Suppressor macrophage treated with lipopolysaccharide for 4 hours (primary cell): ENCODE data around the gene RBPJL.
"Not testable (repeated sequence)": the region's sequence is repeated elsewhere in the genome, so short reads cannot be mapped to it uniquely, and the experiment has no call there.

Experiments
- DNase-seq: peaks from one replicate; pipeline ENCODE4 v3.0.0-alpha.2; 2020

RBPJL gene

DNA sequence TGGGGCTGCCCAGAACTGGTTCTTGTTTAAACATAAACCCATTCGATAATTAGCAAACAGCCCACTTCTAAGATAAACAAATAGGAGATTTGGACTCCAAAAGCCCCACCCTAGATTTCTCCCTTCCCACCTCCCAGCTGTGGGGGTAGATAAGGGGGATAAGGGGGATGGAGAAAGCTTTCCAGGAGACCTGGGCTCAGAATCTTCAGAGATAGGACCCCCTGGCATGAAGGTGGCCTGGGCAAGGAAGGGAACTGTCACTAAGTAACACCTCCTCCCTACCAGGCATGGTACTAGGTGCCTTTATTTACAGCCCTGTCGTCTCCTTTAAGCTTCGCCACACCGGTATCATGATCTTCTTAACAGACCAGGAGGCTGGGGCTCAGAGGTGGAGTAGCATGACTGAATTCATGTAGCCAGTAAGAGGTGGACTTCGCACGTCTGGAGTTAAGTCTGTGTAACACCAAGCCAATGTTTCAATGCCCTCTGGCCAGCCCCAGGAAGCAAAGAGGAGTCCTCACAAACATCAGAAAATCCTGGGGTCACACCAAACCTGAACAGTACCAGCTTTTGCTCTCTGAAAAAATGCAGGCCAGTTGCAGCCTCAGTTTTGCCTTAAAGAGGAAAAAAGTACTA is 37.0 kb downstream of the RBPJL start:
- DNase-seq = no peak

DNA sequence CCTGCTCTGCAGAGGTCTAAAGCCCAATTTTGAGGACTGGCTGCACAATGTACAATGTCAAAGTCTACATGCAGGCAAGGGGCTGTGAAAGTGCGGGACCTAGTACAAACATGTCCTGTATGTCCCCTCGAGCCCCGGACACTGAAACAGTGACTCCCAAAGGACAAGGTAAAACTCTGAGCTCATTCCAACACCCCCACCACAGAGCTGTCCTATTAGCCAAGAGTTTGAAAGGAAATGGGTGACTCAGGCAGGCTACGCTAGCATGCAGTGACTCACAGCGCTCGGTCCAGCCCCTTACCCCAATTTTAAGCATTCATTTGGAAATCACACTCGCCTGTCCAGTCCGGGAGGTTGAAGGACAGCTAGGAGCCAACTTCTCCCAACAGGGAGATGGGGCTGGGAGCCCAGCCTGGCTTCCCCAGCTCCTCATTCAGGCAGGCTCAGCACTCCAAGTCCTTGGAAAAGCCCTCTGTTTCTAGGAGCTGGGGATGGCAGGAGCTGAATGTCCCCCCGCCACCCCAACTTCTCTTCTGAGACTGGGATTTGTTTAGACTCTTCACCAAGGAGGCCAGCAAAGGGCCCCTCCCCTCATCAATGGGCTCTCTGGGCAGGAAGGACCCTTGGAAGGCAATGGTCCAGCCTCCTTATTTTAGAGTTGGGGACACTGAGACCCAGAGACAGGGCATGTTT is 37.7 kb downstream of the RBPJL start:
- DNase-seq = peak; percentile 84

DNA sequence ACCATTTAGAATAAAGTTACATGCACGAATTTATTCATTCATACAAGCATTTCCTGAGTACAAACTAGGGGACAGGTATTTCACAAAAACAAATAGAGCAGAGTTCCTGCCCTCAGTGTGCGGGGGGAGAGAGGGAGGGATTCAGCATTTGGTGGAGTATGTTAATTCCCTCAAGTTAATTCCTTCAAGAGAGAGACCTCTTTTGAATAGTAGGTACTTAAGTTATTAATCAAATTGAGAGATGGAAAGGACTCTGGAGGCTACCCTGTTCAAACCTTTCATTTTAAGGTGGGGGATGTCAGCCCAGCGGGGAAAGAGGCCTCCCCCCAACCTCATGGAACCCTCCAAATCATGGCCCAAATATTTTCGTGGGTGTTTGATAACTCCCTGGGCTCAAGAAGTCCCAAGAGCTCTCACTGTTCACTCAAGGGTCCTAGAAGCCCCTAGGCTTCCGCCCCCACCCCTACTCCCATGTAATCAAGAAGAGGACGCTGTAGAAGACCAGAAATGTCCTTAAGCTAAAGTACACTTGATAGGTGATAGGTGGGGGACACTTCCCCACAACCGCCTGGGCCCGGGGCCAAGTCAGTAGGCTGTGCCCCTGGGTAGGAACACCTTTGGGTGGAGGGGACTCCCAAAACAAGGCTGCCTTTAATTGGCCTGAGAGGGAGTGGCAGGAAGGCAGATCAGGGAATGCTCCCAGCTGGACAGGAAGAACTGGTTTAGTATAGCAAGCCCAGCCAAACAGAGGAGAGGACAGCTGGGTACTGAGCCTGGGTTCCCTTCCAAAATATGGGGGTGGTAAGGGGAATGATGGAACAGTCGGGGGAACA is 38.7 kb downstream of the RBPJL start:
- DNase-seq = no peak

DNA sequence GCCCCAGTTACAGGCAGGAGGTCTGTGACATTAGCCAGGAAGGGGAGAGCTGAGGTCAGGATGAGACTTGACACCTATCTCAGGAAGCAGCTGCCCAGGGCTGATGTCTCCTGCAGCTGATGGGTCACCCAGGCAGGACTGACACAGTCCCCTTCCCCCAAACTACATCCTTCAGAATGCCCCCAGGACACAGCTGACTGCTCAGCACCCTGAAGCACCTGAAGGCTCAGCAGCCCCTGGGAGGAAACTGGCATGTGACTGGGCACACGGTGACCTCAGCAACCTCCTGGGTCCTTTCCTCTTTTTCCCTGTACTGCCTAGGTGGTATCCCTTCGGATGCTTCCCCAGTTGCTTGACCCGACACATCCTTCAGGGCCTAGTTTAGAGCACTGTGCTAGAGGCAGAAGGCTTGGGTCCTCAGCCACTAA is 39.7 kb downstream of the RBPJL start:
- DNase-seq = no peak

DNA sequence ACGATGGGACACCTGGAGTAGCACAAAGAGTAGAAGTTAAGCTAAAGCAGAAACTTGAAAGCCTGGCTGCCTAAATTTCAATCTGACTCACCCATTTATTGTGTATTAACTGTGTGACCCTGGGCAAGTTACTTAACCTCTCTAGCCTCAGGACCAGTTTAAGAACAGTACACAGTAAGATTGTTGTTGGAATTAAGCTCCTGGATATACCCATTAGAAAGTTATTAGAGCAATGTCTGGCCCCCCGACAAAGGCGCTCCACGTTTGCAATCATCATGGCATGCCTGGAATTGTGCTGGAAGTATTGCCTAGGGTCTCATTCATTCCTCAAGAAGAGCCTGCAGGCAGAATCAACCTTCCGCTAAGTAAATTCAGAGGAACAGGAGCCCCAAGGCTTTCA is 40.2 kb downstream of the RBPJL start:
- no peak for DNase-seq

DNA sequence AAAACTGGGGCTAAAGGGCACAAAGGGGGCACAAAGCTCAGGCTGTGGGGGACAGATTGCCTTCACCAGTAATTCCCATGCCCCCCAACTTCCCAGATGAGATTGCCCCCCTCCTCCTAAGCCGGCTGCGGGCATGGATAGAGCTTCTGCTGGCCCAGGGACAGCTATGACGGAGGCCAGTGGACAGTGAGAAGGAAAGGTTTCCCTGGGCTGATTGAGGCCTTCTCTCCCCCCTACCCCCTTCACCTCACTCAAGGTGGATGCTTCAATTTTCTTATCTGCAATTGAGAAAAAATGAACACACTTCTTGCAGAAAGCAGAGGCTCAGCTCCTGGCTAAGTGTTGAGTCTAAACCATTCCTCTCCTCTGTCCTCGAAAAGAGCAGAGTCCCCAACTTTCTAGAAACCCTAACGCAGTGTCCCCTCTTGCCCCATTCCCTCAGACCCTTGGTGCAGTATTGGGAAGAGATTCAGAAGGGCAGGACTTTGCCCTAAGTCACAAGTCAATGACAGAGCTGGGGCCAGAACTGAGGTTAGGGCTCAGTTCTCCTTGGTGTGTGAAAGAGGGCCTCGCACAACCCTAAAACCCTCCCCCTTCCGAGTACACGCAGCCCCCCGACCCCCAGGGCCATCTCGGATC is 40.8 kb downstream of the RBPJL start:
- DNase-seq = no peak

DNA sequence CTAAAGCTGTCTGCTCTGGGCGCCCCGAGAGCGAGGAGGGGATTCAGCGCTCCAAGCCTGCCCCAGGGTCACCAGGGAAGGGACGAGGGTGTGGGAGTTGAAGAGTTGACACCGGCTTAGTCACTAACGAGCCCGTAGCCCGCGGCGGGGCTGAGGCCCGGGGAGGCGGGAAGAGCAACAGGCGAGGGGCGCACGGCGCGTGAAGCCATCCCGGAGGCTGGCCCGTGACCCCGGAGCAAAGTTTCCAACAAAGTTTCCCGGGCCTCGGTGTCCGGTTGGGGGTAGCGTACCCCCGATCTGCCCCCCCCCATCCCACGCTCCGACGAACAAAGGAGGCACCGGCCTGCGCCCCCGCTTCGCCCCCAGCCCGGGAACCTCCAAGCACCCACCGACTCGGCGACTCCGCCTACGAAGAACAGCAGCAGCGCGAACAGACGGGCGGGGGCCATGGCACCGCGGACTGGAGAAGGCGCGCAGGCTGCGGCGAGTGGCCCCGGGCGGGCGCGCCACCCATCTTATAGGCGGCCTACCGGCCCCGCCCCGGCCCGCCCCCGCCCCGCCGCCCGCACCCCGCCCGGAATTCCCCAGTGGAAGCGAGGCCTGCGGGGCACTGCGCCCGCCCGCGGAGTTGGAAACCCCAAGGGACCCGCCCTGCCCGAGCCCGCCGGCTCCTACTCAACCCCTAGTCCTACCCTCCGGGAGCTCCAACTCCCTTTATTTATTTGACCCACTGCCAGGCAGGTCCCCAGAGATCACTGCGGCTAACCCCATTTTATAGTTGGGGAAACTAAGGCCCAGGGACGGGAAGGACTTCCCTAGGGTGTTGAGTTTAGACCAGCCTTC is 41.5 kb downstream of the RBPJL start, which contains the start of gene SDC4:
TSS of gene SDC4 (minus strand) at position 489 of the 843 bp plus-strand sequence. CDS start at position 449, 40 bp downstream.
- peak; percentile 89 for DNase-seq

DNA sequence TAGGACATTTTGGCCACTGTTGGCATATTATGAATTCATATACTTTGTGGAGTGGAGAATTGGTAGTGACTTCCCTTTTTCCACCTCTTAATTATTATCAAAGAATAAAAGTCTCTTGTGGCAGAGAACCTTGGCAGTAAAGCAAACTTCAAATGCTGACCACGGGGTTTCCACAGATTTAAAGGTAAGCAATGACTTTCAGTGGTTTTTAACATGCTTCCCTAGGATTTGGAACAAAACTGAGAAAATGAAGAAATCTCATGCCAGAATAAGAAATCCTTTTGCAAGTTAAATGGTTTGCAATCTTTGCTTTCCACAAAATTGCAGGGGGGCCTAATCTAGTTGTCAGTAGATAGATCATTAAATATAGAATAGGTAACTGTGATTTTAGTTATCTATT is 43.6 kb downstream of the RBPJL start:
- DNase-seq = no peak

DNA sequence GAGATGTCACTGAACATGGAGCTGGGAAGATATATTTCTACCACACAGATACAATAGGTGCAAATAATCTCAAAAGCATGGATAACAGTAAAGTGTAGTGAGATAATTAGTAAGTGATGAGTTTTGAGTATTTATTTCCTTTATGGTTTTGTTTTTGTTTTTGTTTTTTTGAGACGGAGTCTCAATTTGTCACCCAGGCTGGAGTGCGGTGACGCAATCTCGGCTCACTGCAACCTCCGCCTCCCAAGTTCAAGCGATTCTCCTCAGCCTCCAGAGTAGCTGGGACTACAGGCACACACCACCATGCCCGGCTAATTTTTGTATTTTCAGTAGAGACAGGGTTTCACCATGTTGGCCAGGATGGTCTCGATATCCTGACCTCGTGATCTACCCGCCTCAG is 44.2 kb downstream of the RBPJL start:
- not testable (repeated sequence) for DNase-seq

DNA sequence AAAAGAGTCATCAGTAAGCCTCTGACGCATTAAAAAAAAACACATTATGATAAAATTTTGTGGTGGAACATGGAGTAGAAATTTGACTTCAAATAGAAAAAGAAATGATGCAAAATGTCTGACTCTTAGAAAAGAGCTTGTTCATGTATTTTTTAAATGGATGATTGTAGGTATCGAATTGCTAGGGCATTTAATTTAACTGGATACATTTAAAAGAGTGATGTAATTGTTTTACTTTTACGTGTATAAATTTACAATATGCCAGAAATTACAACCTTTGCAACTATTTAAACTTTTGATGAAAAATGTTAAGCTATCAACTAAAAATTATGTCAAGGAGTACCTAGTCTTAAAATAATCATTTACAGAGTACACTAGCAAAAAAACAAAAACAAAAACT is 46.1 kb downstream of the RBPJL start:
- no peak for DNase-seq

DNA sequence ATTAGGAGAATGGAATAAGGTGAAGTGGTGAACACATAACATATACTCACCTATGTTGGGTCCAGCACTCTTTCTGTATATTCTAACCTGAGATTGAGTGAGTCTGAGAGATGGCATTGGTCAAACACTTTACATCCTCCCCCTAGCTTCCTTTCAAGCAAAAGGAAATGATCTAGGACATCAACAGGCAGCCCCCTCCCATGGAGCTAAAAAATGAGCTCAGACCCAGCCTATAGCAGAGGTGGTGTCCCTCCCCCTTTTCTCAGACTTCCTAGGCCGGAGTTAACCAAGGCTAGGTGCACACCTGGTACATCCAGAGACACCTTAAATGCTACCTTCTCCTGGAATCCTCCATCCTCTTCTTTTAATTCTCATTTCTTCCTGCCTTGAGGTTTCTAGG is 47.1 kb downstream of the RBPJL start:
- DNase-seq = no peak

DNA sequence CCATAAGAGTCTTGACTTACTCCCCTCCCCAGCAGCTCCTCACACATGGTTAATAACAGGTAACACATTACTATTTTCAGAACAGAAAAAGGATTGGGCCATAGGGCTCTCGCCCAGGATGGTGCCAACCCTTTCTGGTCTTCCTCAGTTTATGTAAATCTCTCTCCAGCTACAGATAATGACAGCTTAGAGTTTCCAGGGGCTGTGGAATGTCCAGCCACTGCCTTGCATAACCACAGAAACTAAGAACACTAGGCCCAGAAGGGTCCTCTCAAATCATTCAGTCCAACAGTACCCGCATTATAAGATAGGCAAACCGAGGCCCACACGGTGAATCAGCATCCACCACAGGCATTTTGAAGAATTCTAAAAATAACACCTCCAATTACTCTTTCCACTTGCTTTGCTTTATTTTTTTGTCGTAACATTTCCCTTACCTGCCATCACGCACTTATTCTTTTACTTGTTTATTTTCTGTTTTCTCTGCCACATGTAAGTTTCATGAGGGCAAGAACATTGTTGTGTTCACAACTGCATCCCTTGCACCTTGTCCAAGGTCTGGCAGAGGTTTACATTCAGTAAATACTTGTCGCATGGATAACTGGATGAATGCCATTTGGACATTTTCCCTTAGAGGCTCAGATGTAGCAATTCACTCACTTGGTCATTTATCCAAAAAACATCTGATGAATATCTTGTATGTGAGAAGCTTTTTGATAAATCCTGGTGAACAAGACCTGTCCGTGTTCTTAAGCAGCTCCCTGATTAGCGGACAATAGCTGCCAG is 48.0 kb downstream of the RBPJL start:
- no peak for DNase-seq

DNA sequence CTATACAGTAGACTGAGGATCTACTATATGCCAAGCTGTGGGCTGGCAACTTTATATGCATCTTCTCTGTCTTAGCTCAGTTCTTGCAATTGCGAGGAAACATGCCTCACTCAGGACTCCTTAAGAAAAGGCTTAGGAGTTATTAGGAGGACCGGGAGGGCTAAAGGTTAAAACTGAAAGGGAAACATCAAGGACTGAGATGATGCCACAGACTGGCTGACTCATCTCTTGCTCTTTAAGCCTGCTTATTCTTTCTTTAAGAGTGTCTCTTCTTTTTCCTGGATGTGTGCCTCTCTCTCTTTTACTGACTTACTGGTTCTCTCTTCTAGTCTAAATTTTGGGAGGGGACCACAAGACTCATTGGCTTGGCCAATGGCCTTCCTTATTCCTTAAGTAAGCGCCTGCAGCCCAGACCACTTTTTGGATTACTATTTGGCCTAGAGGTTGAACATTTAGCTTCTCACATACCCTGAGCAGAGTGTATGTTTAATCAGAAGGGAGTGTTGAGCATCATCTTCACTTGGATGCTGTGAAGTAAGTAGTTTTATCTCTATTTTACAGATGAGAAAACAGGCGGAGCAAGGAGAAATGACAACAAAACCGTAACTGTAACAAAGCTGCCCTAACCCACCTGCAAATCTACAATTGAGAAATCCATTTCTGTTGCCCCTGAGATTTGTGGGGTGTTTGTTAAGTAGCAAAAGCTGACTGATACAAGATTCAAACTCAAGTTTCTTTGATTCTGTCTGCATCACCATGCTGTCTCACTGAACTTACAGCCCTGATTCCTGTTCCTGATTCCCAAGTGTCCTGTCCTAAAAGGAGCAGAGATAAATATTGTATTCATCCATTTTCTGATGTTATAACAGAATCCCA is 48.8 kb downstream of the RBPJL start:
- DNase-seq = peak; percentile 82

DNA sequence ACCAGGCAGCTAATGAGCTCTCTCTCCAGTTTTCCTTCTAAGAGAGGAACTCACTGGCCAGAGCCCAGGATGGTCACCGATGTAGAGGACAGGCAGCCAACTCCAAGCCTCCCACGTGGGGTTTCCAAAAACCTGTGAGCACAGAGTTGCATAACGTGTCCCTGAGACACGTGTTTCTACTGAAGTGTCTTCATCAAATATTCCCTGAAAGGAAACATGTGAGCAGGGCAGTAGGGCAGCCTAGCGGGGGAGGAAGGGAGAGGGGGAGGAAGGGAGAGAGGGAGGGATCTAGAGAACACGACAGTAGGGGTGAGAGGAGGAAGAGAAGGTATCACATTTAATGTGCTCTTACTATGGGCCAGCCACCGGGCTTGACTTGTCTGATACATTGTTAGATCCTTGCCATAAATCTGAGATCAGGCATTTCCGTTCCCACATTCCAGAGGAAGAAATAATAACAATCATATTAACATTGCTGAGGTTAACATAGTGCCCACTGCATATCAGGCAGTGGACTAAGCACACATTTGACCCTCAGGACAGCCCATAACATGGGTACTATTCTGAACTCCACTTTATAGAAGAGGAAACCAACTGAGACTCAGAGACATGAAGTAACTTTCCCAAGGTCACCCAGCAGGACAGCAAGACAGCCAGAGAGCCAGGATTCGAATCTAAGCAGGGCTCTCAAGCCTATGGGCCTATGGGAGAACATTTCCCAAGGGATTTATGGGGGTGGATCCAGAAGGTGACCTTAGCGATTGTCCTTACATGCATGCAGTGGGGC is 51.8 kb downstream of the RBPJL start:
- DNase-seq = peak; percentile 83

DNA sequence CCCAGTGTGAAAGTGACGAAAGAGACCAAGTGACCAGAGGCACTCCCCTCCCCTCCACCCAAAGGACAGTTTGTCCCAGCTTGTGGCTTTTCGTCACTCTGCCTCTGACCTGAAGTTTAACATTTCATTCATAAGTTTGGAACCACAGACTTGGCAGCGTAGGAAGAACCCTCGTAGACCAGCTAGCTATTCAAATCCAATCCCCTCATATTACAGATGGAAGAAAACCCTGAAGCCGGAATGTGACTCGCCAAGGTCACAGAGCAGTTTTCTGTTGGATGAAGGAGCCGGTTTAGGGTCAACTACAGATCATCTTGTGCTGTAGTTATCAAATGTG is 52.4 kb downstream of the RBPJL start:
- no peak for DNase-seq

DNA sequence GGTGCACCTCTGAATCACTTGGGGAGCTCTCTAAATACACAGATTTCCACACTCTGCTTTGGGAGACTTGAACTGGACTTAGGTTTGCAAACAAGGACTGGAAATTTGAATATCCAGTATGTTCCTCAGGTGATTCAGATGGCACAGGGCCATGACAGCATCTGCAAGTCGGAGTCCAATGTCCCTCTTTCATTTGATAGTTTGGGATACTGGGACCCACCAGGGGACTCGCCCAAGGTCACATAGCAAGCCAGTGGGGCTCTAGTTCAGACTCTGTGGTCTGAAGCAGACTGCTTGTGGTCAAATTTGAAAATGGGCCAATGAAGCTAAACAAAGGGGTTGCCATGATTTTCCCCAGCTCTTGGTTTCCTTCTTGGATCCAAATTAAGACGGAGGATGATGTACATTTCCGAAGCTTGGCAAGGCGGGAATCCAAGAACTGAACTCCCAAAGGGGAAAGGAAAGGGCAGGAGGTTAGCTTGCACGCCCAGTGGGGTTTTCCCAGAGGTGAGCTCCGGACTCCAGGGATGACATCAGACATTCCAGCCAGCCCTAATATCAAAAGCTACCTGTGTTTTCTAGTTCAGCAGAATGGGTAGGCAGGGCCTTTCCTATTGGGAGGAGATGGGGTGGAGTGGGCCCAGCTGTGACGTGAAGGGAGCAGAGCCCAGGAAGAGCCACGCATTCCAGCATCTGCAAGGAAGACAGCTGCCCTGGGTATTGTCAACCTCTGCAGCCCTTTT is 52.9 kb downstream of the RBPJL start:
- DNase-seq = no peak

DNA sequence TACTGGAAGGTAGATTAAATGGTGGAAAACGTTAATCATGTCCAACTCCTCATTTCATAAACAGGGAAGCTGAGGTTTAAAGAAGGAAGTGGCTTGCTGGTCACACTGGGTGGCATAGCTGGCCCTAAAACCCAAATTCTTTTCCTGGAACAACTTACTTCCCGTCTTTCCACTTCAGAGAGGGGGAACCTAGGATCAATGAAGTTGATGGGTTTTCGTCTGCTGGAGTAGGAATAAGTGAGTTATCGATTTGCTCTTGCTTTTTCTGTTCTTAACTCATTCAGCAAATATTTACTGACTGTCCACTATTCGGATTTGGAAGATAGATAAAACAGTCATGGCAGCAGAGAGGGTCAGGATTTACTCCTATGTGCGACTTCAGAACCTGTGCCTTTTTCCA is 55.2 kb downstream of the RBPJL start:
- DNase-seq = peak; percentile 67

DNA sequence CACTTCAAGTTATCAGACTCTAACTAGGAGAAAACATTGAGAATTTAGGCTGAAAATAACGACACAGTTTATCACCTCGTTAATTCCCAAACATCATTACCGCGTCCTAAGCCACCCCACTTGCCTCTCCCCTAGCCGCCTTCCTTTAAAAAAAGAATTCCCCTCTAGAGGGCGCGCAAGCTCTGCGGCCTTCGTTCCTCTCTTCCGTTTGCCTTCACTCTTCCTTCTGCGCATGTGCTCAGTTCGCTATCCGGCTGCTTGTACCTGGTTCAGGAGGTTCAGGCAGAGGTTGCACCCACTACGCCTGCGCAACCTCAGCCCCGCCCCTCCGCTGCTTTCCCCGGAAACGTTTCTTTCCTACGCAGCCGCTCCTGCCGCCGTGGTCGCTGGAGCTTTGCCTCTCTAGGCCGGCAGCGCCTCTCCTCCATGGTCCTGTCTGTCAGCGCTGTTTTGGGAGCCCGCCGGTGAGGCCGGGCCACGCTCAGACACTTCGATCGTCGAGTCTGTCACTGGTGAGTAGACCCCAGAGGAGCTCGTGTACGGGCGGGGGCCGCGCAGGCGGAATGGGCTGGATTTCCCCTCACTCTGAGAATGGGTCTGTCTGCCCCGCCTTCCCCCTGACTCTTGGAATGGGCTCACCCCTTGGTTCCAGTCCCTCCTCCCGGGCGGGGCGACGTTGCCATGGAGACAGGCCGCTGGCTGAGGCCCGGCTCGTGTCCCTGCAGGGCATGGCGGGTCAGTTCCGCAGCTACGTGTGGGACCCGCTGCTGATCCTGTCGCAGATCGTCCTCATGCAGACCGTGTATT is 56.4 kb downstream of the RBPJL start, which contains the start of gene SYS1:
TSS of gene SYS1 (plus strand) at position 353 of the 807 bp plus-strand sequence. CDS start at position 729, 376 bp downstream.
- DNase-seq = peak; percentile 99
